Body of pancreas (tissue), 4 donors: ENCODE results near the gene SAPCD2.

Experiments used
- POLR2A ChIP-seq, 3 donors: fragments of 450-650 bp; IDR thresholded peaks; one replicate each; pipeline ENCODE4 v1.6.1; 2016; ENCODE audit warnings: antibody characterized with exemption in 3 of 3, mild to moderate bottlenecking in 2 of 3
- TF ChIP-seq, protein P1 (sequence below), 7 experiments: fragments of 450-650 bp in 4 of 7; fragments of 200-600 bp in 3 of 7; sonication (generic) in 3 of 7; IDR thresholded peaks; one replicate each; pipeline ENCODE4 v1.5.1; 2016 to 2019; ENCODE audit warnings: antibody characterized with exemption in 7 of 7

DNA sequence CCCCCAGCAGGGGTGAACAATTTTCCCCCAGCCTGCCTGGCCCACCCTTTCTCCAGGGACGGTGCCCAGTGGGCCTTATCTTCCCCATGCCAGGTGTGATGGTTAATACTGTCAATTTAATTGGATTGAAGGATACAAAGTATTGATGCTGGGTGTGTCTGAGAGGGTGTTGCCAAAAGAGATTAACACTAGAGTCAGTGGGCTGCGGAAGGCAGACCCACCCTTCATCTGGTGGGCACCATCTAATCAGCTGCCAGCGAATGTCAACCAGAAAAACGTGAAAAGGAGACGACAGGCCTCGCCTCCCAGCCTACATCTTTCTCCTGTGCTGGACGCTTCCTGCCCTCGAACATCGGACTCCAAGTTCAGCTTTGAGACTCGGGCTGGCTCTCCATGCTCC is 32.9 kb downstream of the SAPCD2 start:
- TF ChIP-seq, protein P1, sequence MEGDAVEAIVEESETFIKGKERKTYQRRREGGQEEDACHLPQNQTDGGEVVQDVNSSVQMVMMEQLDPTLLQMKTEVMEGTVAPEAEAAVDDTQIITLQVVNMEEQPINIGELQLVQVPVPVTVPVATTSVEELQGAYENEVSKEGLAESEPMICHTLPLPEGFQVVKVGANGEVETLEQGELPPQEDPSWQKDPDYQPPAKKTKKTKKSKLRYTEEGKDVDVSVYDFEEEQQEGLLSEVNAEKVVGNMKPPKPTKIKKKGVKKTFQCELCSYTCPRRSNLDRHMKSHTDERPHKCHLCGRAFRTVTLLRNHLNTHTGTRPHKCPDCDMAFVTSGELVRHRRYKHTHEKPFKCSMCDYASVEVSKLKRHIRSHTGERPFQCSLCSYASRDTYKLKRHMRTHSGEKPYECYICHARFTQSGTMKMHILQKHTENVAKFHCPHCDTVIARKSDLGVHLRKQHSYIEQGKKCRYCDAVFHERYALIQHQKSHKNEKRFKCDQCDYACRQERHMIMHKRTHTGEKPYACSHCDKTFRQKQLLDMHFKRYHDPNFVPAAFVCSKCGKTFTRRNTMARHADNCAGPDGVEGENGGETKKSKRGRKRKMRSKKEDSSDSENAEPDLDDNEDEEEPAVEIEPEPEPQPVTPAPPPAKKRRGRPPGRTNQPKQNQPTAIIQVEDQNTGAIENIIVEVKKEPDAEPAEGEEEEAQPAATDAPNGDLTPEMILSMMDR (IDR thresholded peaks at IDR 0.05) = no peak
- TF ChIP-seq POLR2A (IDR thresholded peaks at IDR 0.05) = no peak
